Mucosa of rectum (tissue), 2 donors: ENCODE data around the gene SRL.
"Not testable (repeated sequence)": the region's sequence is repeated elsewhere in the genome, so short reads cannot be mapped to it uniquely, and the experiment has no call there.

Experiments used
- H3K27ac ChIP-seq, 2 donors: one replicate each; pipeline ENCODE4 v1.7.0; 2013; ENCODE audit warnings: inconsistent platforms in 2 of 2, low read depth in 2 of 2, low read length in 2 of 2
- H3K27me3 ChIP-seq, 2 donors: one replicate each; pipeline ENCODE4 v1.7.0; 2013; ENCODE audit warnings: low read length in 2 of 2; ENCODE audit not compliant: control insufficient read depth in 2 of 2, insufficient read depth in 2 of 2
- H3K36me3 ChIP-seq, 2 donors: one replicate each; pipeline ENCODE4 v1.7.0; 2013; ENCODE audit warnings: low read length in 2 of 2; ENCODE audit not compliant: control insufficient read depth in 2 of 2, insufficient read depth in 2 of 2
- H3K4me1 ChIP-seq, 2 donors: one replicate each; pipeline ENCODE4 v1.7.0; 2013; ENCODE audit warnings: low read length in 2 of 2, mild to moderate bottlenecking in 1 of 2; ENCODE audit not compliant: control insufficient read depth in 2 of 2, insufficient read depth in 2 of 2
- H3K4me3 ChIP-seq, 2 donors: one replicate each; pipeline ENCODE4 v1.7.0; 2013; ENCODE audit warnings: low read length in 2 of 2
- H3K9ac ChIP-seq, 2 donors: one replicate each; pipeline ENCODE4 v1.7.0; 2013; ENCODE audit warnings: low read length in 2 of 2, low read depth in 1 of 2, mild to moderate bottlenecking in 1 of 2
- H3K9me3 ChIP-seq, 2 donors: one replicate each; pipeline ENCODE4 v1.7.0; 2013; ENCODE audit warnings: low read length in 2 of 2; ENCODE audit not compliant: control insufficient read depth in 2 of 2
- donor health status: healthy.
- donor health status: Normal muscosa, but diverticular disease.

The SRL gene

DNA sequence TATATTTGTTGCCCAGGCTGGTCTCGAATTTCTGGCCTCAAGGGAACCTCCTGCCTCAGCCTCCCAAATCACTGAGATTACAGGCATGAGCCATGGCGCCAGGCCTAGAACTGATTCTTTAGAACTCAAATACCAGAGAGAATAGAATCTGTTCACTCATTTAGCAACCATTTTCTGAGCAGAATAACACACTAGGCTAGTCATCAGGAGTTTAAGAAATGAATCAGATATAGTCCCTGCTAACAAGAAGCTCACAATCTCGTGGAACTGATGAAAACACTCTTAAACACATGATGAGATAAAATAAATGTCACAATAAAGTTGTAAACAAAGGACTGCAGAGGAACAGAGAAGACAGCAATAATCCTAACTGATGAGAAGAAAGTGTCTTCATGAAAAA, 69.8 kb downstream of the SRL start:
- Histone ChIP-seq H3K36me3 (no peaks in the 10 kb centered on the region), H3K9ac (no peak overlapping the region), H3K4me3 (no peak overlapping the region), H3K27ac (no peak overlapping the region), H3K4me1 (no peaks in the 10 kb centered on the region), H3K9me3 (no peaks in the 10 kb centered on the region), H3K27me3 (no peaks in the 10 kb centered on the region)

DNA sequence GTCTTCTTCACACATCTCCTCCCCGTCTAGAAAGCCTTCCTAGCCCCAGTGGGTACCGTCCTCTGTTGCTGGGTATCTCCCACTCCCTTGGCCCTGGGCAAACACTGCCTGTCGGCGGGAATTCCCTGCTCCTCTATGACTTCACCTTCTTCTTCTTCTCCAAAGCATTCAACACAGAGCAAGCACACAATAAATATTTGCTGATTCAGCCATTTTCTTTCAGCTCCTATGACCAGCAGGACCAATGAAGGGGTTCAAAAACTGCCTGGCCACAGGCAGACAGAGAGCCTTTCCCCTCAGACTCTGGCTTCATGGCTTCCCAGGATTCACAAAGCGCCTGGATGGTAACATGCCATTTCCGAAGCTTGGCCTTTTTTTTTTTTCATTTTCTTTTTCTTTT, 72.5 kb downstream of the SRL start:
- Histone ChIP-seq H3K27ac (no peak overlapping the region), H3K4me1 (no peaks in the 10 kb centered on the region), H3K9ac (no peak overlapping the region), H3K36me3 (no peaks in the 10 kb centered on the region), H3K9me3 (no peaks in the 10 kb centered on the region), H3K27me3 (no peaks in the 10 kb centered on the region), H3K4me3 (no peak overlapping the region)

DNA sequence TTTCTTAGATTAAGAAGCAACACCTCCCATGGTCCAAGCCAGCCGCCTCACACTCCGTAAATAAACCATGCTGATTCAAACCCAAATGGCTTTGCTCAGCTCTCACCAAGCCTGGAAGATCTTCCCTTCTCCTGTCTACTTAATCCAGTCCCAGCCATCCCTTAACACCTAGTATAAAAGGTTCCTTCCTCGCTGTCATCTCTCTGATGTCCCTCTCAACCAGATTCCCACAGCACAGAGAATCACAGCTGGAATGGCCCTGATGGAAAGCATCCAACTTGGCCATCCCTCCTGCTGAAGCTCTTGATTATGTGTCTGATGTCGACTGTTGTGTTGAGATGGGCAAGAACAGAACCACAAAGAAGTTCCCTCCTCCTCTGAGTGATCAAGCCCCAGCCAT, 75.1 kb downstream of the SRL start:
- Histone ChIP-seq H3K27ac (no peak overlapping the region), H3K36me3 (no peaks in the 10 kb centered on the region), H3K9ac (no peak overlapping the region), H3K4me3 (no peak overlapping the region), H3K27me3 (no peaks in the 10 kb centered on the region), H3K4me1 (no peaks in the 10 kb centered on the region), H3K9me3 (no peaks in the 10 kb centered on the region)

DNA sequence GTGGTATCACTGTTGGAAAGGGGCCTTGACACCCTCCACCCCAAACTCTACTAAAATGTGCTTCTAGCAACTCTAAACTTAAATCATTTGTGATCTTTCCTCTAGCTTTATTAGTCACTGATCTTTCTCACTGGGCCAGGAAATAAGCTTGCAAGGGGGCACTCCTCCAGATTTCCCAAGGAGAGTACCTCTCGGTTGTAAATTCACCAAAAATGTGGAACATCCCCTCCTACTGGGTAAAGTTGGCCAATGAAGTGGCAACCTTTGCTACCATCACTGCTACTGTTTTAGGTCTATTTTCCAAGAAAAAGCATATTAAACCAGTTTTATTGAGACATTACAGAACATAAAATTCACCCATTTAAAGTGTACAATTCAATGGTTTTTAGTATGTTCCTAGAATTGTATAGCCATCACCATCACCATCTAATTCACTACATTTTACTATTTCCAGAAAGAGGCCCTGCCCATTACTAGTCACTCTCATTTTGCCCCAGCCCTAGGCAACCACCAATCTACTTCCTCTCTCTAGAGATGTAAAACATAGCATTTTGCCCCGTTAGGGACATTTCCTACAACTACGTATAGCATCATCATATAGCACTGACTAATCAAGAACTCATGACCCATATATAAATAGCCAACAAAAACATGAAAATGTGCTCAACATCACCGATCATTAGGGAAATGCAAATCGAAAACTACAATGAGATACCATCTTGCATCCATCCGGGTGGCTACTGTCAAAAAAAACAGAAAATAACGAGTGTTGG, 81.0 kb downstream of the SRL start:
- Histone ChIP-seq H3K4me1 (no peaks in the 10 kb centered on the region), H3K9ac (no peak overlapping the region), H3K27me3 (no peaks in the 10 kb centered on the region), H3K4me3 (no peak overlapping the region), H3K36me3 (no peaks in the 10 kb centered on the region), H3K9me3 (no peaks in the 10 kb centered on the region), H3K27ac (no peak overlapping the region)

DNA sequence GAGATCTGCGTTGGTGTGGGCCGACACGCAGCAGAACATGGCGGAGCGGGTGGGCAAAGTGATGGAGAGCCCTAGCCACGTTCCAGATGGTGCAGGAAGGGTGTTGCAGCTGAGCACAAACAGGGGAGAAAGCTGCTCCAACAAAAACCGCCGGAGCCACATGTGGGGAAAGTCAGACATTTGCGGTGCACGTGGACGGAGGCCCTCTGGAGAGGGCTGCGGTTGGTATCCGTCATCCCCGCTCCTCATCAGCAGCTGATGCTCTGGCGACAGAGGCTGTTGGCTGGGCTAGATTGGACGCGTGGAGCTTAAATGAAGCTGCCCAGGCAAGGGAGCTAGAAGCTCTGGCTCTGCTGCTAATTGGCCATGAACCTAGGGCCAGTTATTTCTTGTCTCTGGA, 82.2 kb downstream of the SRL start:
- H3K4me1 ChIP-seq: no peaks in the 10 kb centered on the region
- H3K9me3 ChIP-seq: no peaks in the 10 kb centered on the region

GRCh38 chr16:4158143-4159093, 83.5 kb downstream of the SRL start:
- no peak overlapping the region for H3K4me3 ChIP-seq
- no peaks in the 10 kb centered on the region for H3K36me3 ChIP-seq
- no peaks in the 10 kb centered on the region for H3K9me3 ChIP-seq
- no peak overlapping the region for H3K27ac ChIP-seq
- no peaks in the 10 kb centered on the region for H3K4me1 ChIP-seq
- H3K9ac ChIP-seq: no peak overlapping the region
- no peaks in the 10 kb centered on the region for H3K27me3 ChIP-seq

More for the DNA sequence above, 82.2 kb downstream of the SRL start:
- H3K27me3 ChIP-seq: no peaks in the 10 kb centered on the region
- no peak overlapping the region for H3K27ac ChIP-seq
- H3K36me3 ChIP-seq: no peaks in the 10 kb centered on the region
- H3K4me3 ChIP-seq: no peak overlapping the region
- H3K9ac ChIP-seq: no peak overlapping the region

DNA sequence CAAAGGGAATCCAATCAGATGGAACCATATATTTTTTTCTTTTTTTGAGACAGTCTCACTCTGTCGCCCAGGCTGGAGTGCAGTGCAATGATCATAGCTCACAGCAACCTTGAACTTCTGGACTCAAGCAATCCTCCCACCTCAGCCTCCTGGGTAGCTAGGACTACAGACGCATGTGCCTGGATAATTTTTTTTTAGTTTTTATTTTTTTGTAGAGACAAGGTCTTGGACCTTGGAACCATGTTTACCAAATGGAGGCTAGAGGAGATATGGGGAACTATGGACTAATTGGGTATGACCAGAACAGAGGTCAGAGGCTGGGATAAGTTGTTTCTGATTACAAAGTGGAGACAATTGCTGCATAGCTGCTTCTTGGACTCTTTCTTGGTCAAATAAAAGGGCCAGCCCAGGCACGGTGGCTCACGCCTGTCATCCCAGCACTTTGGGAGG, 84.5 kb downstream of the SRL start:
- Histone ChIP-seq H3K27me3 (no peaks in the 10 kb centered on the region), H3K9ac (no peak overlapping the region), H3K9me3 (no peaks in the 10 kb centered on the region), H3K27ac (no peak overlapping the region), H3K4me3 (no peak overlapping the region), H3K4me1 (no peaks in the 10 kb centered on the region), H3K36me3 (no peaks in the 10 kb centered on the region)

DNA sequence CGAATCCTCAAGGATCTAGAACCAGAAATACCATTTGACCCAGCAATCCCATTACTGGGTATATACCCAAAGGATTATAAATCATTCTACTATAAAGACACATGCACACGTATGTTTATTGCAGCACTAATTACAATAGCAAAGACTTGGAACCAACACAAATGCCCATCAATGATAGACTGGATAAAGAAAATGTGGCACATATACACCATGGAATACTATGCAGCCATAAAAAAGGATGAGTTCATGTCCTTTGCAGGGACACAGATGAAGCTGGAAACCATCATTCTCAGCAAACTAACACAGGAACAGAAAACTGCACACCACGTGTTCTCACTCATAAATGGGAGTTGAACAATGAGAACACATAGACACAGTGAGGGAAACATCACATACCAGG, 85.4 kb downstream of the SRL start:
- not testable (repeated sequence) for H3K4me3 ChIP-seq

DNA sequence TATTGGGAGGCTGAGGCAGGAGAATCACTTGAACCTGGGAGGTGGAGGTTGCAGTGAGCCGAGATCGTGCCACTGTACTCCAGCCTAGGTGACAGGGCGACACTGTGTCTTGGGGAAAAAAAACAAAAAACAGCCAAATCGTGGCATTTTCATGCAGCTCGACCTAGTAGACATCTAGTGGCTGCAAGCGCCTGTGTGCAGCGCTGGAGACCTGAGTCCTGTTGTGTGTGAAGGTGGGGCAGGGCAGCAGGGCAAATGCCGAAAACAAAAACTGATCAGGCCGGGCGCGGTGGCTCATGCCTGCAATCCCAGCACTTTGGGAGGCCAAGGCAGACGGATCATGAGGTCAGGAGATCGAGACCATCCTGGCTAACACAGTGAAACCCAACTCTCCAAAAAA, 88.5 kb downstream of the SRL start:
- H3K36me3 ChIP-seq, H3K9me3 ChIP-seq, H3K27ac ChIP-seq, H3K27me3 ChIP-seq, H3K4me3 ChIP-seq, H3K9ac ChIP-seq, H3K4me1 ChIP-seq: not testable (repeated sequence)

More for the DNA sequence above, 85.4 kb downstream of the SRL start:
- not testable (repeated sequence) for H3K9me3 ChIP-seq, H3K36me3 ChIP-seq, H3K9ac ChIP-seq, H3K27me3 ChIP-seq, H3K4me1 ChIP-seq, H3K27ac ChIP-seq

GRCh38 chr16:4152267-4152666, 89.6 kb downstream of the SRL start:
- Histone ChIP-seq H3K4me3 (no peak overlapping the region), H3K9ac (no peak overlapping the region), H3K9me3 (no peaks in the 10 kb centered on the region), H3K4me1 (no peaks in the 10 kb centered on the region), H3K36me3 (no peaks in the 10 kb centered on the region), H3K27ac (no peak overlapping the region), H3K27me3 (peaks cover 0 to 3% of the 10 kb centered on the region in 2 donors)
